ENCODE measurements around the gene MCF2L. TPM values are rescaled to one million over a fixed set of nuclear protein-coding genes. Genes with fewer than 3 reads are reported as not detected.

Gene MCF2L
- polyA plus RNA-seq, 3 donors, result 18.0 to 77.6 (median 53.4) TPM

DNA sequence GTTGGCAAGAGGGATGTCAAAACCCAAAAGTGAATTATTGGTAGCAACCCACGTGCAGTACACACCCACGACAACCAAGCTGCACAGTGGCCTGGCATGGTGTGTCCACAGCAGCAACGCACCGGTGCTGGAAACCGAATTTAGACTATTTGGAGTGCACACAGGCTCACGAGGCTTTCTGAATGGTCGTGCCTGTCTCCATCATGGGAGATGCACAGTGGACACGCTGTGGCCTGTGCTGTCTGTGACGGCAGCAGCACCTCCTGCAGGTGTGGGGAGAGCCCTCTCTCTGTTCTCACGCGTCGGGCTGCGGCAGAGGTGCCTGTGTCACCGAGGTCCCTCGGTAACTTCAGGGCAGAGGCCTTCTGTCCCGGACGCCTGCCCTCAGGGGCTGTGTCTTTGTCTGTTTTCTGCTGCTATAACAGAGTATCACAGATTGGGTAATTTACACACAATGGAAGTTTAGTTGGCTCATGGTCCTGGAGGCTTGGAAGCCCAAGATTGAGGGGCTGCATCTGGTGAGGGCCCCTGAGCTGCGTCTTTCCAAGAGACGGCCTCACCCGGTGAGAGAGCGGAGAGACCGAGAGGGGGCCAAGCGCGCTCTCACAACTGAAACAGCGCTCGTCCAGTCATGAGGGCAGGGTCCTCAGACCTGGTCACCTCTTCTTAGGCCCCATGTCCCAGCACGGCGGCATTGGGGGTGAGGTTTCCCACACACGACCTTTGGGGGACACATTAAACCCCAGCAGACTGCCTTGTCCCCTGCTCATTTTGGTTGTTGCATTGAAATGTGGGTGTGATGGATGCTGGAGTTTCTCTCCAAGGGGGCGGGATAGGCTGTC lies 9.1 kb upstream of the MCF2L start:
- WGBS, 3 donors, result 81 to 93% (median 85%) methylated on average over 30 of the region's 30 CpGs
- H3K27ac ChIP-seq (ENCODE audit: low read depth, low read length), result no peak overlapping the region

DNA sequence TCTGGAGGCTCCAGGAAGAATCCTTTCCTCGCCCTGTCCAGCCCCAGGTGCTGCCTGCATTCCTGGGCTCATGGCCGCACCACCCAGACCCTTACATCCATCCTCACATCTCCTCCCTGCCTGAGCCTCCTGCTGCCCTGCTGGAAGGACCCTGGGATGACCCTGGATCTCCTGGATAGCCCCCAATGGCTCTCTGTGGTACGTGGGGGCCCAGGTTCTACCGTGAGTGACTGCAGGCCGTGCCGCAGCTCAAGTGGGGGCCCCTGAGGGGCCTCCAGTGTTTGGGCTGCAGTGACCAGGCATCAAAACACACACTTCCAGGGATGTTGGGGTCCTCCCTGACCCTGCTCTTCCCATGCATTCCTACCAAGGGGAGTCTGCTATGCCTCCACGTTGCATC lies 8.3 kb upstream of the MCF2L start:
- no peak overlapping the region for H3K27ac ChIP-seq (ENCODE audit: low read depth, low read length)
- WGBS, 3 donors, result 79 to 90% (median 89%) methylated on average over 7 of the region's 7 CpGs

DNA sequence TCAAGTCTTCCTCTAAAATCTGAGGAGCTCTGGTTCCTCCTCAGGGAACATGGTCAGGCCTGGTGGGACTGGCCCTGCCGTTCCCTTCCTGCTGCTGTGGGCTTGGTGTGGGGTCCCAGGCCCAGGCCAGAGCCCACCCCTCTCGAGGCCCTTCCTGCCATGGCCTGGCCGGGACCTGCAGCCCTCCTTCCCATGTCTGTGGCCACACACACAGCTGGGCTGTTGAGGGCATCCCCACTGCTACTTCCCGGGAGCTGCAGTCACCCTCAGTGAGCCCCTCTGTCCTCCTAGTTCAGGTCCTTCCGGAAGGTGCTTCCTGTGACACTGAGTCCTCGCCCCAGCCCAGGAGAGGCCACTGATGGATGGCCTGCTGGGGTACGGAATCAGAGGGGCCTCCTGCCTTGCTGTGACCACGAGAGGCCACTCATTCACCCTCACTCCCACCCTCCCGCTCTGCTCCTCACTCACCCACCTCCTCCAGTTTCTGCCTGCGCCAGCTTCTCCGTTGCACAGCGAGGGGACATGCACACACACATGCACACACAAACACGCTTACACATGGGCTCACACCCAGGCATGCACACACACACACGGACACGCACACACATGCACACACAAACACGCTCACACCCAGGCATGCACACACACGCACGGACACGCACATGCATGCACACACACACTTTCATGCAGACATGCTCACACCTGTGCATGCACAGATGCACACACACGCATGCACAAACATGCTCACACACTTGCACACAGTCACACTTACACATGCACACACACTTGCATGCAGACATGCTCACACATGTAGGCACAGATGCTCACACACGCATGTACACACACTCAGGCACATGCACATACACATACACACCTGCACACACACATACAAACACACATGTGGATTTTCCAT lies 7.3 kb upstream of the MCF2L start:
- WGBS, 3 donors, result 76 to 88% (median 86%) methylated on average over 20 to 21 of the region's 21 CpGs
- H3K27ac ChIP-seq (ENCODE audit: low read depth, low read length), result no peak overlapping the region

DNA sequence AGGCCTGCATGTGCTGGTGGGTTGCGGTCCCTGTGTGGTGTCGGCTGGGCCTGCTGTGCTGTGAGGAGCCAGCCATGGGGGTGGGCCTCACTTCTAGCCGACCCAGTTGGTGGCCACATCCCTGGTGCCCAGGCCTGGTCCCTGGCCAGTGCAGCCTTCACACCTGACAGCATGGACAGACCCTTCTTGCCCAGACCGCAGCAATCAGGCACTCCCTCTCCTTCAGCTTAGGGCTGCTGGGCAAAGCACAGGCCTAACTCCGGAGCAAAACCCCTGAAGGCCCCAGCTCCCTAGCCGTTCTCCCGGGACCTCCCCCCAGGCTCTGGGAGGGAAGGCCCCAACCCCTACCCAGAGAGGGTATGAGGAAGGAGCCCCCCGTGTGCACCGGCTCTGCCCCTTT lies 6.6 kb upstream of the MCF2L start:
- H3K27ac ChIP-seq (ENCODE audit: low read depth, low read length), result no peak overlapping the region
- WGBS, 3 donors, result 69 to 83% (median 79%) methylated on average over 9 of the region's 9 CpGs

DNA sequence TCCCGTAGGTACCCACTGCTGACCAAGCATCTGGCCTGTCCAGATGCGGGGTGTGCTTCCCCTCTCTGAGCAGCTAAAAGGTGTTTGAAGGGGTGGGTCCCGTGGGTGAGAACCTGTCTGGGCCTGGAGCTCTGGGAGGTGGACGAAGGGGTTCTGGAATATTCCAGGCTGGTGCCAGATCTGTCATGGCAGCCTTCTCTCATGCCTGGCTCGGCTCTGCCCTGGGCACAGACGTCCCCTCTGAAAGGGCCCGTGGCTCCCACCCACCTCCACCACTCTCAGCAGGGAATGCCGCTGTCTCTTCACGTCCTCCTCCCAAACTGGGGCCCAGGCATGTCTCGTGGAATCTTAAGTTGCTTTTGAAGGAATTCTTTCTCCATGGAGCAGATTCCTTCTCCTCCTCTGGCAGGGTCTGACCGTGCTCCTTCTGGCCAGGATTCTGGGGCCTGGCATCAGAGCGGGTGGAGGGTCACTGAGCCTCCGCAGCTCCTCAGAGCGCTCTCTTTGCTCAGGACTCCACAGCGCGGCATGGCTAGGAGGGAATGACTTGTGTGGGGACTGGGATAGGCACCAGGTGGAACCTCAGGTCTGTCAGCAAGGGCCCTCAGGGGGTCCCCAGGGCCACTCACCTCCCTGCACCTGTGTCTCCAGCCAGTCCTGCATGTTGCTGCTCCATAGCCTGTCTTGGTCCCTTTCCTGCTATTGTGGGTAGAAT lies 5.9 kb upstream of the MCF2L start:
- 75 to 87% (median 87%) methylated on average over 16 of the region's 16 CpGs for WGBS, 3 donors
- H3K27ac ChIP-seq (ENCODE audit: low read depth, low read length), result no peak overlapping the region

DNA sequence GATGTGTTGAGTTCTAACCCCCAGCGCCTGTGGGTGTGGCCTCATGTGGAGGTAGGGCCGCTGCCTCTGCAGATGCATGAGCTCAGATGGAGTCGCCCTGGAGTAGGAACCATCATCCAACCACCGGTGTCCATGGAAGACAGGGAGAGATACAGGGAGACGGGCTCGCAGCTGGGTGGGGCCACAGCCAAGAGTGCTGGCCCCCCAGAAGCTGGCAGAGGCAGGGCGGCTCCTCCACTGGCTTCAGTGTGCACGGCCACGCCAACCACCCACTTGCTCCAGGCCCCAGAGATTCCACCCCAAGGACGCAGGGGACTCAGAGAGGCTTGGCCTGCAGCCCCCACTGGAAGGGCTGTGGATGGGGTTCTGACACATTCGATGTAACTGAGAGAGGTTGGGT lies 5.4 kb upstream of the MCF2L start:
- 86 to 95% (median 92%) methylated on average over 11 of the region's 11 CpGs for WGBS, 3 donors
- no peak overlapping the region for H3K27ac ChIP-seq (ENCODE audit: low read depth, low read length)

DNA sequence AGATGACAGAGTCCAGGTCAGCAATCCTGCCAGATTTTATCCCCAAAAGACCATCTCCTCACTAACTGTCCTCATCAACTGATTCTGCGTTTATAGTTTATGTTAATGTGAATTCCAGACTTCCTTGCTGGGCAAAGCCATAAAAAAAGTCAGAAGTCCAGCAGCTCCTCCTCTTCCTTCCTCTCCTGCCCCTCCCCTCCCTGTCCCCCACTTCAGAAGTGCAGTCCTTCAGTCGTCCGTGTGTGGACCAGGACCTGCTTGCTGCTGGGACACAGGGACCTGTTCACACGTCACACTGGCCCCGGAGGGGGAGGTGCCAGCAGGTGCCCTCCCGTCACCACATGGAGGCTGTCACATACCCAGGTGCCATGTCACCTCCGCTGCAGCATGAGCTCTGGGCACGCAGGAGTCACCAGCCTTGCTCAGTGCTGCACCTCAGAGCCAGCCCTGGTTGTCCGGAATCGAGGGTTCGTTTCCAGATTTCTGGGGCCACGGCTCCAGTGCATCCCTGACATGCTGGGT lies 4.0 kb upstream of the MCF2L start:
- WGBS, 3 donors, result 54 to 60% (median 54%) methylated on average over 12 of the region's 12 CpGs
- H3K27ac ChIP-seq (ENCODE audit: low read depth, low read length), result no peak overlapping the region

DNA sequence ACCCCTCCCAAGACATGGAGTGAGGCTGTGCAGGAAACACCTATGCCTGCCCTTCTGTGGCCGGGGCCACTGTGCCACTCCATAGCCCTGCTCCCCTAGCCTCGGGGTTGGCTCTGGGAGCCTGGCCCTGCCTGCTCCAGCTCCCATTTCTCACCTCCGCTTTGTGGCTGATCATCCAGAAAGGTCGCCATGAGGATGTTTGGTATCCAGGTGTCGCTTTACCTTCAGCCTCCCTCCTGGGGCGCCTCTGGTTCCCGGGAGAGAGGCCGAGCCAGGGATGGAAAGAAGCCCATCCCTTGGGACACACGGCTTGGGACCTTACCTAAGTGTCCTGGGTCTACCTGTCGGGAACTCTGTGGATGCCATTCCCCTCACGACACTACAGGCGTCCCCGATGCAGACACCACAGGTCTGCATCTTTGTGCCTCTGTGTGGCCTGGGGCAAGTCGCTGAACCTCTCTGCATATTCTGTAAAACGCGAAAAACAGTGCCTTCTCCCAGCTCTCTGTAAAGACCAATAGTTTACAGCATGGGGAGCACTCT lies 3.4 kb upstream of the MCF2L start:
- WGBS, 3 donors, result 87 to 90% (median 89%) methylated on average over 16 of the region's 16 CpGs
- no peak overlapping the region for H3K27ac ChIP-seq (ENCODE audit: low read depth, low read length)

DNA sequence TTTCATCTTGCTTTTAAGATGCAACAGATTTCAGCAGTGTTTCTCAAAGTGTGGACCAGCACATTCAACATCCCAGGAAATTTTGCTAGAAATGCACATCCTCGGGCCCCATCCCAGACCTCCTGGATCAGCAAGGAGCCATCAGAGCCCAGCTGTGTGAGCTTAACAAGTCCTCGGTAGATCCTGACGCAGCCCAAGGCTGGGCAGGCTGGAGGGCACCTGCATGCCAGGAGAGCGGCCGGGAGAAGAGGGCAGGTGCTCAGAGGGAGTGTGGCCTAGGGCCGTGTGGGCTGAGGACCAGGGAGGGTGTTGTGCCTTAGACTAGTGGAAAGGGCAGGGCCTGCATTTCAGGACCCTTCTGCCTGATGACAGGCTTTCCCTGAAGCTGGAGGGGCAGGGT lies 2.2 kb upstream of the MCF2L start:
- WGBS, 3 donors, result 91 to 92% (median 92%) methylated on average over 6 of the region's 6 CpGs
- no peak overlapping the region for H3K27ac ChIP-seq (ENCODE audit: low read depth, low read length)

DNA sequence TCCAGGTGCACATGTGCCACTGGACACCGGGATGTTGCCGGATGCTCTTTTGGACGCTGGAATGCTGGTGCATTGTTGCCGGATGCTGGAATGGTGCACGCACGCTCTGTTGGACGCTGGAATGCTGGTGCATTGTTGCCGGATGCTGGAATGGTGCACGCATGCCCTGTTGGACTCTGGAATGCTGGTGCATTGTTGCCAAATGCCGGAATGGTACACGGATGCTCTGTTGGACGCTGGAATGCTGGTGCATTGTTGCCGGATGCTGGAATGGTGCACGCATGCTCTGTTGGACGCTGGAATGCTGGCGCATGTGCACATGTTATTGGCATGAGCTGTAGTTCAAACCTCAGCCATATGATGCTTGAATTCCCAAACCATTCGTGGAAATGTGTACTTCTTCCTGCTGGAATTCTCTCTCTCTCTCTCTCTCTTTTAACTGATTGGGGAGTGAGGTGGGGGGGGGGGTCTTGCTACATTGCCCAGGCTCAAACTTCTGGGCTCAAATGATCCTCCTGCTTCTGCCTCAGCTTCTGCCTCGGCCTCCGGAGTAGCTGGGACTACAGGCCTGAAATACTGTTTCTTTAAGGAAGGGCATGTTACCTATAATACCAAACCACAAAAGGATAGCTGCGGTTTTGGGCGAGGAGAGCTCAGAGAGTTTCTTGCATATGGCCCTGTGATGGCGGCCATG lies 1.2 kb upstream of the MCF2L start:
- H3K27ac ChIP-seq (ENCODE audit: low read depth, low read length), result no peak overlapping the region
- 73 to 82% (median 74%) methylated on average over 22 of the region's 22 CpGs for WGBS, 3 donors

DNA sequence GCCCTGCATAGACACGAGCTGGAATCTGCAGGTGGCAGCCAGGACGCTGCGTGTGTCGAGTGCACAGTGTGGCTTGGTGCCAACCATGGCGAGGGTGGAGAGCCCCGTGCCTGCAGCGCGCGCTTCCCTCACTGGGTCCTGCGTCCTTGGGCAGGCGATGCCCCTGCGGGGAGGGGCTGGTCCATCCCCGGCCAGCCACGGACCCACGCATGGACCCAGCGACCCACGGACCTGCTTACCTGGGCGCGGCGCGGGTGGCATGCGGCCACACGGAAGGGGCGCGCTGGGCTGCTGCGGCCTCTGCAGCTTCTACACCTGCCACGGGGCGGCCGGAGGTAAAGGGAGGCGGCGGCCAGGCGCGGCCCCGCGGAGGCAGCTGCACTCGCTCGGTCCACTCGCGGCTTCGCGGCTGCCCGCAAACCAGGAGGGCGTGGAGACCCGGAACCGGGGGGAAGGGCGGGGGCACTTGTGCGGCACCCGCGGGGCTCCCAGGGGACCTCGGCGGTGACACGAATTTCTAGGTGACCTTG lies 569 bp upstream of the MCF2L start:
- 2 to 5% (median 3%) methylated on average over 48 to 52 of the region's 52 CpGs for WGBS, 3 donors
- H3K27ac ChIP-seq (ENCODE audit: low read depth, low read length), result no peak overlapping the region

DNA sequence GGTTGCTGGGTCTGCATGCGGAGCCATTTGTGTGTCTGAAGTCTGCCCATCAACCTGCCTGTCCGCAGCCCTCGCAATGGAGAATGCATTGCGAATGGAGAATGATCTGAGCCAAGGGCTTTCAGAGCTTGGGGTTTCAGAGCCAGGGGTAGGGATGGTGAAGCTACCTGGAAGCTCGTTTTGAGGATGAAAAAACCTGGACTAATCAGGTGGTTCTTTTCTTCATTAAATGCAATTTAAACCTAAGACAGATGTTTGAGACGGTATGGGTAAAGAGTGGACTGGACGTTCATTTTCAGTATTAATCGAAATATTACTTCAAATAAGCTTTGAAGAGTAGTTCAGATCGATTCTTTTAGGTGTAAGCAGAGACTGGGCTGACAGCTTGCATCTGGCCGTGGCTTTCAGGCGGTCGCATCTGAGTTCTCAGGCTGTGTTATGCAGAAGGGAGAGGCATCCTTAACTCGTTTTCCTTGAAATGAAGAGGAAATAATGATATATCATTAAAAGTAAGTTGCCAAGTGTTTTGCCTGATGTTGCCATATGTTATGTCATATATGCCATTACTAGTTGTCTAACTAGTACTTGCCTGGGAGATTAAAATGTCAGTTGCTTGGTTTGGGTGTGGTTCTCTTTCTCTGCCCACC lies 801 bp downstream of the MCF2L start:
- 33 to 41% (median 35%) methylated on average over 13 of the region's 13 CpGs for WGBS, 3 donors
- no peak overlapping the region for H3K27ac ChIP-seq (ENCODE audit: low read depth, low read length)

DNA sequence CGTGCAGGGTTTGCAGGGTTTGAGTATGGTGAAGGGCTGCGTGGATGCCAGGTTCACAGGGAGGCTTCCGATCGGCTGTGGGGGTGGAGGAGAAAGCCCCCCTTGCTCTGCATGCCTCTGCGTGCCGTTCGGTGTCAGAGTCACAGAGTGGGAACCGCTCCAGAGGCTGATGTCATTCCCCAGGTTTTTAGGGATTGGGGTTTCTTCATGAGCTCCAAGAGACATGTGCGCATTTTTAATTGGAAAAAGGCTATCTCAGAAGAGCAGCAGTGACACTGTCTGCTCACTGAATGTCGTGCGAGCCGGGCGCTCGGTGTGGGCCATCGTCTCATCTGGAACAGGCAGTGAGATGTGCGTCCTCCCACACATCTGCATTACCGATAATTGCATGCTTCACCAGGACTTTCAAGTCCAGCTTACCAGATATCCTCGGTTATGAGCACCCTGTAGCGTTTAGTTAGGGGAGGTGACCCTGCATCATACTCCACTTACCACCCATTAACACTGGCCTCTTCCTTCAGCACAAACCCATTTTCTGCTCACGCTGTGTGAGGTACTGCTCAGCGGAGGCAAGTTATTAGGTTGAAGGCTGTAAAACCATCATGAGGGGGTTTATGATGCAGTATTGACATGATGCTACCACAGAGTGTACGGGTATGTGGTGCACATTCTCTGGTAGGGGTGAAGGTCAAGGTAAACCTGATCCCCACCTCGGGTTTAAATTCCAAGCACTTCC lies 1.7 kb downstream of the MCF2L start:
- H3K27ac ChIP-seq (ENCODE audit: low read depth, low read length), result no peak overlapping the region
- 78 to 86% (median 80%) methylated on average over 23 of the region's 23 CpGs for WGBS, 3 donors

DNA sequence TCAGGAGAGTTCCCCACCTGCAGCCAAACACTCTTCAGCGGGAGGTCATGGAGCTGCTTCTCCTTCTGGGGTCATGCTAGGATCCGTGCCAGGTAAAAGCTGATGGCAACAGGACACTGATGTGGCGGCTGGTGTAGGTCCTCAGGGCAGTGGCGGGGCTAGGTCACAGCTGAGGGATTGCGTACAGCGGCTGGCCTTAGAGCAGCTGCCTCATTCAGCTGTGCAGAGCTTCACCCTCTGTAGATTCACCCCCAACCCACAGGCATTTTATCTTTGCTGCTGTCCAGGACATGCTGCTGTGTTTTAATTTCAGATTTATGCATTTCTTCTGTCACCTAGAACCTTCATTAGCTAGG lies 2.3 kb downstream of the MCF2L start:
- WGBS, 3 donors, result 96 to 98% (median 97%) methylated on average over 6 of the region's 6 CpGs
- H3K27ac ChIP-seq (ENCODE audit: low read depth, low read length), result no peak overlapping the region

DNA sequence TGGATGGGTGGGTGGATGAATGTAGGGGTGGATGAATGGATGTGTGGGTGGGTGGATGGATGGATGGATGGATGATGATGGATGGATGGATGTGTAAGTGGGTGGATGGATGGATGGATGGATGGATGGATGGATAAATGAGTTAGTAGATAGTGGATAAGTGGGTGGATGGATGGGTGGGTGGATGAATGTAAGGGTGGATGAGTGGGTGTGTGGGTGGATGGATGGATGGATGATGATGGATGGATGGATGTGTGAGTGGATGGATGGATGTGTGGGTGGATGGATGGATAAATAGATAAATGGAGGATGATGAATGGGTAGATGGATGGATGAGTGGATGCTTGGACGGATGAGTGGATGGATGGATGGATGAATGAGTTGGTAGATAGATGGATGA lies 3.2 kb downstream of the MCF2L start:
- H3K27ac ChIP-seq (ENCODE audit: low read depth, low read length), result no peak overlapping the region
- WGBS, 3 donors, result 88 to 96% (median 94%) methylated on average over 1 of the region's 1 CpG

DNA sequence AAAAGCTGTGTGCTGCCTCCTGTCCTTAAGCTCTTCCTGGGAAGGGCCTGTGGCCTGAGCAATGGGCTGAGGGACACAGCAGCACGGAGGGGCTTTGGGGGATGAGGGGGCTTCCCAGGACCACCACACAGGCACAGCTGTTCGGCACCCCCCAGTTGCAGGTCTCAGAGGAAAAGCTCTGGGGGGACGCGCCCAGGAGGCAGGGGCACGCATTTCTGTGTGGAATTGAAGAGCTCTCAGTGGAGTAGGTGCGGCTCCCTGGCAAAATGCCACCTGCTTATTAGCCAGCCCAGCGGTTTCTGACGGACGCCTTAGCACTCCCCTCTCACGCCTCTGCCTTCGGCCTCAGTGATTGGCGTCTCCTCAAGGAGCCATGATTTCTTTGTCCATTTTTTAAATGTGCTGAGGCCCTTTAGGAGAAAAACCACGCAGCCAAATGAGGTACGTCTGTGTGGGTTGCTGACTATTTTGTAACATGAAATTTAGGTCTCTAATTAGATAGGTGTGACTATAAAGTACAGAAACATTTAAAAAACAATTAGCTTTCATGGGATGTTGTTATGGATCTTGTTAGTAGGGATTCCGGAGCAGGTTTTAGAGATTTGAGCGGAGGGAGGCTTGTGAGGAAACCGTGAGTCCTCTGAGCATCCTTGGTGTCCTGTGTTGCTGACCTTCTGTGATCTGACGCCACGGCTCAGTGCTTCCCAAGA lies 4.0 kb downstream of the MCF2L start:
- no peak overlapping the region for H3K27ac ChIP-seq (ENCODE audit: low read depth, low read length)
- WGBS, 3 donors, result 77 to 86% (median 82%) methylated on average over 19 of the region's 19 CpGs
